HG02623 (cell line): Measurements from ENCODE around the gene TEKT3.

Source experiments
- ATAC-seq: cut with Tn5 transposase; IDR thresholded peaks from one replicate; pipeline ENCODE4 v1.9.1; 2021; ENCODE audit warnings: moderate library complexity; ENCODE audit not compliant: unreplicated experiment

Gene TEKT3

GRCh38 chr17:15350777-15351477, 9.5 kb upstream of the TEKT3 start:
- ATAC-seq: no peak

GRCh38 chr17:15349119-15349518, 7.7 kb upstream of the TEKT3 start:
- no peak for ATAC-seq

- no peak for ATAC-seq
Measured at GRCh38 chr17:15348021-15348420, 6.6 kb upstream of the TEKT3 start.

GRCh38 chr17:15346066-15346595, 4.7 kb upstream of the TEKT3 start:
- no peak for ATAC-seq

- ATAC-seq: no peak
Measured at GRCh38 chr17:15343749-15344148, 2.4 kb upstream of the TEKT3 start.

- ATAC-seq: no peak
Measured at GRCh38 chr17:15342460-15342859, 1.1 kb upstream of the TEKT3 start.

- ATAC-seq: no peak
Measured at GRCh38 chr17:15341966-15342365, 569 bp upstream of the TEKT3 start.

GRCh38 chr17:15340966-15341365, 431 bp downstream of the TEKT3 start:
- ATAC-seq: no peak

GRCh38 chr17:15335446-15335845, 6.0 kb downstream of the TEKT3 start:
- ATAC-seq: no peak

GRCh38 chr17:15334266-15334665, 7.1 kb downstream of the TEKT3 start:
- ATAC-seq: no peak

- ATAC-seq: no peak
Measured at GRCh38 chr17:15332338-15332737, 9.1 kb downstream of the TEKT3 start.

GRCh38 chr17:15323131-15323530, 18.3 kb downstream of the TEKT3 start:
- ATAC-seq: no peak

GRCh38 chr17:15321556-15322251, 19.7 kb downstream of the TEKT3 start:
- ATAC-seq: no peak

- no peak for ATAC-seq
Measured at GRCh38 chr17:15319452-15320010, 21.9 kb downstream of the TEKT3 start.

GRCh38 chr17:15311996-15312395, 29.4 kb downstream of the TEKT3 start:
- no peak for ATAC-seq

- ATAC-seq: no peak
Measured at GRCh38 chr17:15309793-15310192, 31.6 kb downstream of the TEKT3 start.

GRCh38 chr17:15309236-15309635, 32.2 kb downstream of the TEKT3 start:
- no peak for ATAC-seq

GRCh38 chr17:15308758-15309157, 32.6 kb downstream of the TEKT3 start:
- no peak for ATAC-seq

- ATAC-seq: no peak
Measured at GRCh38 chr17:15307710-15308111, 33.7 kb downstream of the TEKT3 start.

- ATAC-seq: no peak
Measured at GRCh38 chr17:15303851-15304250, 37.5 kb downstream of the TEKT3 start.

GRCh38 chr17:15303268-15303667, 38.1 kb downstream of the TEKT3 start:
- no peak for ATAC-seq

- no peak for ATAC-seq
Measured at GRCh38 chr17:15301845-15302244, 39.6 kb downstream of the TEKT3 start.
